Measurements from ENCODE around the gene PAK6.

GRCh38 chr15:40285554-40286011 lies 46.7 kb downstream of the PAK6 start:
- TF ChIP-seq CTCF (IDR thresholded peaks at IDR 0.05; ENCODE audit: insufficient read depth, low read length, poor library complexity, severe bottlenecking), result no peak
- TF ChIP-seq EZH2phosphoT487 (conservative IDR thresholded peaks at IDR 0.05; ENCODE audit: low read length), result no peak
